Peyer's patch (tissue), 4 donors: ENCODE measurements around the gene NDRG3.

Experiments
- CTCF ChIP-seq, 6 experiments: fragments of 450-650 bp in 4 of 6; fragments of 200-600 bp in 2 of 6; sonication (generic) in 1 of 6; IDR thresholded peaks; one replicate each; pipeline ENCODE4 v1.5.1; 2017 to 2019; ENCODE audit warnings: antibody characterized with exemption in 6 of 6, mild to moderate bottlenecking in 3 of 6, moderate library complexity in 1 of 6
- POLR2A ChIP-seq, 2 donors: fragments of 450-650 bp; IDR thresholded peaks; one replicate each; pipeline ENCODE4 v1.5.1; 2017; ENCODE audit warnings: antibody characterized with exemption in 2 of 2, mild to moderate bottlenecking in 2 of 2, moderate library complexity in 2 of 2

- TF ChIP-seq CTCF (IDR thresholded peaks at IDR 0.05) (no peak), POLR2A (IDR thresholded peaks at IDR 0.05) (no peak)
Observed at GRCh38 chr20:36677422-36677771, 68.5 kb downstream of the NDRG3 start.
